Measurements from ENCODE around the gene TAAR2. TPM values are rescaled to one million over a fixed set of nuclear protein-coding genes. Genes with fewer than 3 reads are reported as not detected.

The TAAR2 gene
- total RNA-seq, 4 donors from 2014 or later: not detected

- H3K4me1 ChIP-seq: no peaks in the 10 kb centered on the region
- no peak overlapping the region for H3K4me3 ChIP-seq
- H3K27me3 ChIP-seq: no peaks in the 10 kb centered on the region
- no peaks in the 10 kb centered on the region for H3K36me3 ChIP-seq
- no peak overlapping the region for H3K27ac ChIP-seq
- 95% methylated on average over 1 of the region's 1 CpG for WGBS
- DNase-seq (ENCODE audit: low spot score in 2 of 2): no peak
- no peaks in the 10 kb centered on the region for H3K9me3 ChIP-seq
- TF ChIP-seq CTCF (IDR thresholded peaks at IDR 0.05) (no peak), POLR2AphosphoS5 (IDR thresholded peaks at IDR 0.05) (no peak), EP300 (IDR thresholded peaks at IDR 0.05) (no peak), POLR2A (IDR thresholded peaks at IDR 0.05) (no peak)
Measured at GRCh38 chr6:132664309-132665034, 40.4 kb upstream of the TAAR2 start.

GRCh38 chr6:132663661-132664060 lies 39.6 kb upstream of the TAAR2 start:
- DNase-seq (ENCODE audit: low spot score in 2 of 2): no peak
- TF ChIP-seq POLR2A (IDR thresholded peaks at IDR 0.05): no peak
- TF ChIP-seq POLR2AphosphoS5 (IDR thresholded peaks at IDR 0.05): no peak
- no peak for TF ChIP-seq CTCF (IDR thresholded peaks at IDR 0.05)
- TF ChIP-seq EP300 (IDR thresholded peaks at IDR 0.05): no peak
- Histone ChIP-seq H3K27ac (no peak overlapping the region), H3K36me3 (no peaks in the 10 kb centered on the region), H3K27me3 (no peaks in the 10 kb centered on the region), H3K4me3 (no peak overlapping the region), H3K4me1 (no peaks in the 10 kb centered on the region), H3K9me3 (no peaks in the 10 kb centered on the region)
- 78% methylated on average over 1 of the region's 1 CpG for WGBS

GRCh38 chr6:132661906-132662305 lies 37.8 kb upstream of the TAAR2 start:
- no peak for DNase-seq (ENCODE audit: low spot score in 2 of 2)
- TF ChIP-seq POLR2A (IDR thresholded peaks at IDR 0.05) (no peak), CTCF (IDR thresholded peaks at IDR 0.05) (no peak), POLR2AphosphoS5 (IDR thresholded peaks at IDR 0.05) (no peak), EP300 (IDR thresholded peaks at IDR 0.05) (no peak)

GRCh38 chr6:132659082-132659481 lies 35.0 kb upstream of the TAAR2 start, which contains the start of gene TAAR1:
Gene TAAR1 (minus strand): TSS chr6:132659182. CDS start chr6:132646003, 13,179 bp downstream.
- H3K36me3 ChIP-seq: no peaks in the 10 kb centered on the region
- 84% methylated on average over 3 of the region's 3 CpGs for WGBS
- no peak within 1 kb of the TSS for H3K4me3 ChIP-seq
- no peak for DNase-seq (ENCODE audit: low spot score in 2 of 2)
- no peak within 1 kb of the TSS for H3K27ac ChIP-seq
- no peaks in the 10 kb centered on the region for H3K27me3 ChIP-seq
- no peaks in the 10 kb centered on the region for H3K9me3 ChIP-seq
- TF ChIP-seq POLR2AphosphoS5 (IDR thresholded peaks at IDR 0.05) (no peak), EP300 (IDR thresholded peaks at IDR 0.05) (no peak), CTCF (IDR thresholded peaks at IDR 0.05) (no peak), POLR2A (IDR thresholded peaks at IDR 0.05) (no peak)
- no peaks in the 10 kb centered on the region for H3K4me1 ChIP-seq

More at GRCh38 chr6:132661906-132662305, 37.8 kb upstream of the TAAR2 start:
- WGBS: 70% methylated on average over 4 of the region's 4 CpGs
- Histone ChIP-seq H3K36me3 (no peaks in the 10 kb centered on the region), H3K27me3 (no peaks in the 10 kb centered on the region), H3K9me3 (no peaks in the 10 kb centered on the region), H3K27ac (no peak overlapping the region), H3K4me3 (no peak overlapping the region), H3K4me1 (no peaks in the 10 kb centered on the region)

GRCh38 chr6:132651062-132651461 lies 27.0 kb upstream of the TAAR2 start:
- Histone ChIP-seq H3K27ac (no peak overlapping the region), H3K27me3 (no peaks in the 10 kb centered on the region), H3K9me3 (no peaks in the 10 kb centered on the region), H3K4me1 (no peaks in the 10 kb centered on the region), H3K36me3 (no peaks in the 10 kb centered on the region), H3K4me3 (no peak overlapping the region)
- WGBS: 81% methylated on average over 3 of the region's 3 CpGs
- TF ChIP-seq CTCF (IDR thresholded peaks at IDR 0.05) (no peak), EP300 (IDR thresholded peaks at IDR 0.05) (no peak), POLR2A (IDR thresholded peaks at IDR 0.05) (no peak), POLR2AphosphoS5 (IDR thresholded peaks at IDR 0.05) (no peak)
- no peak for DNase-seq (ENCODE audit: low spot score in 2 of 2)
